Measurements from ENCODE around the gene MED12L.

The MED12L gene

GRCh38 chr3:151225040-151225975, 139.8 kb downstream of the MED12L start:
- no peak for TF ChIP-seq CTCF (IDR thresholded peaks at IDR 0.05; ENCODE audit: insufficient read depth, low read depth, low read length, missing control alignments)
- H3K4me3 ChIP-seq (ENCODE audit: low read length) = no peak overlapping the region
- no peak for DNase-seq (ENCODE audit: low read depth)

GRCh38 chr3:151226088-151226563, 140.7 kb downstream of the MED12L start:
- no peak overlapping the region for H3K4me3 ChIP-seq (ENCODE audit: low read length)
- peak; percentile 94 for DNase-seq (ENCODE audit: low read depth)
- TF ChIP-seq CTCF (IDR thresholded peaks at IDR 0.05; ENCODE audit: insufficient read depth, low read depth, low read length, missing control alignments) = no peak

GRCh38 chr3:151226825-151227224, 141.4 kb downstream of the MED12L start:
- DNase-seq (ENCODE audit: low read depth) = no peak
- no peak for TF ChIP-seq CTCF (IDR thresholded peaks at IDR 0.05; ENCODE audit: insufficient read depth, low read depth, low read length, missing control alignments)
- no peak overlapping the region for H3K4me3 ChIP-seq (ENCODE audit: low read length)

GRCh38 chr3:151227266-151227806, 141.9 kb downstream of the MED12L start:
- no peak for TF ChIP-seq CTCF (IDR thresholded peaks at IDR 0.05; ENCODE audit: insufficient read depth, low read depth, low read length, missing control alignments)
- DNase-seq (ENCODE audit: low read depth) = peak; percentile 25
- no peak overlapping the region for H3K4me3 ChIP-seq (ENCODE audit: low read length)

GRCh38 chr3:151227807-151228665, 142.6 kb downstream of the MED12L start:
- DNase-seq (ENCODE audit: low read depth) = peak; percentile 89
- no peak overlapping the region for H3K4me3 ChIP-seq (ENCODE audit: low read length)
- TF ChIP-seq CTCF (IDR thresholded peaks at IDR 0.05; ENCODE audit: insufficient read depth, low read depth, low read length, missing control alignments) = peak; percentile 96

GRCh38 chr3:151228666-151229040, 143.2 kb downstream of the MED12L start:
- no peak for DNase-seq (ENCODE audit: low read depth)
- H3K4me3 ChIP-seq (ENCODE audit: low read length) = no peak overlapping the region
- no peak for TF ChIP-seq CTCF (IDR thresholded peaks at IDR 0.05; ENCODE audit: insufficient read depth, low read depth, low read length, missing control alignments)

All from epithelial cell of esophagus (primary cell).